ENCODE measurements around the gene THRB. TPM values are rescaled to one million over a fixed set of nuclear protein-coding genes. Genes with fewer than 3 reads are reported as not detected.

The THRB gene
- total RNA-seq, 2 donors from 2014 or later, result 6.7 to 6.9 TPM

DNA sequence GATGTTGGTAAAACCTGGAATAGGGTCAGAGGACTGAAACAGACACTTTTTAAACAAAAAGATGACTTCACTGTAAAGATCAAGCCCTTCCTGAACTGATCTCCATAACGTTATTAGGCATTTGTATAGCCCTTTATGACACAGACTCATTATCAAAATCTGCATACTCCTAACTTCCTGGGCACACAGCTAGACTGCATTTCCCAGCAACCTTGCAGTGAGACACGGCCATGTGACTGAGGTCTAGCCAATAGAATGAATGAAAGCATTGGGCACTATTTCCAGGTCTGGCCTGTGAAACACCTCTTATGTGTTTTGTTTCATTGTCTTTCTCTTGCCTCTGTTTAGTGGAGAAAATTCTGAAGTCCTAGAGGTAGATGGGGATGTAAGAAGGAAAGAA is 279.1 kb downstream of the THRB start:
- DNase-seq (no peak), ATAC-seq (no peak)
- Histone ChIP-seq H3K27me3 (no peaks in the 10 kb centered on the region), H3K9me3 (no peaks in the 10 kb centered on the region), H3K27ac (no peak overlapping the region), H3K36me3 (replicated peaks in 1 of 2; ENCODE audit: insufficient read depth in 1 of 2, low read depth in 2 of 2) (no peaks in the 10 kb centered on the region), H3K4me3 (no peak overlapping the region), H3K4me1 (peaks cover 20% of the 10 kb centered on the region)
- intact Hi-C loops (cut with DNase I), result no loop called here
- no peak for TF ChIP-seq POLR2A (IDR thresholded peaks at IDR 0.05)
- TF ChIP-seq, protein P1, sequence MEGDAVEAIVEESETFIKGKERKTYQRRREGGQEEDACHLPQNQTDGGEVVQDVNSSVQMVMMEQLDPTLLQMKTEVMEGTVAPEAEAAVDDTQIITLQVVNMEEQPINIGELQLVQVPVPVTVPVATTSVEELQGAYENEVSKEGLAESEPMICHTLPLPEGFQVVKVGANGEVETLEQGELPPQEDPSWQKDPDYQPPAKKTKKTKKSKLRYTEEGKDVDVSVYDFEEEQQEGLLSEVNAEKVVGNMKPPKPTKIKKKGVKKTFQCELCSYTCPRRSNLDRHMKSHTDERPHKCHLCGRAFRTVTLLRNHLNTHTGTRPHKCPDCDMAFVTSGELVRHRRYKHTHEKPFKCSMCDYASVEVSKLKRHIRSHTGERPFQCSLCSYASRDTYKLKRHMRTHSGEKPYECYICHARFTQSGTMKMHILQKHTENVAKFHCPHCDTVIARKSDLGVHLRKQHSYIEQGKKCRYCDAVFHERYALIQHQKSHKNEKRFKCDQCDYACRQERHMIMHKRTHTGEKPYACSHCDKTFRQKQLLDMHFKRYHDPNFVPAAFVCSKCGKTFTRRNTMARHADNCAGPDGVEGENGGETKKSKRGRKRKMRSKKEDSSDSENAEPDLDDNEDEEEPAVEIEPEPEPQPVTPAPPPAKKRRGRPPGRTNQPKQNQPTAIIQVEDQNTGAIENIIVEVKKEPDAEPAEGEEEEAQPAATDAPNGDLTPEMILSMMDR (IDR thresholded peaks at IDR 0.05), result no peak
- WGBS, 2 donors, result 66 to 75% methylated on average over 2 of the region's 2 CpGs

DNA sequence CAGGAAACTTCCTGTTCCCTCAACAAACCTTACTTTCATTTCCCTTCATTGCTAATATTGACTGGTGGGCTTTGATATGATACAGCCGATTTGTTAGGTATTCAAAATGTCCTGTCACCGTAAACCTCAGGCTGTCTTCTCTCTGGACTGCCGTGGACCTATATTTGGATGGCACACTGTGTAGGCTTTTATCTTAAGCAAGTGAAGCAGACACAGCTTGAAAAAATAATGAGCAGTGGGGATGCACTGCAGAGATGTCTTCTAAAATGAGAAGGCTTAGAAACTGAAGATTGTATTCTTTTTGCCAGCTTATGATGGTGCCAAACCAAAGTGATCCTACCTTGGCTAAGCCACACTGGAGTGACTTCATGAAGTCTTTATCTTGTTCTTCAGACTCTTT is 283.3 kb downstream of the THRB start:
- TF ChIP-seq POLR2A (IDR thresholded peaks at IDR 0.05), result no peak
- TF ChIP-seq, protein P1 (IDR thresholded peaks at IDR 0.05), result no peak
- no peaks in the 10 kb centered on the region for H3K9me3 ChIP-seq
- H3K27ac ChIP-seq, result no peak overlapping the region
- WGBS, 2 donors, result 75 to 91% methylated on average over 3 of the region's 3 CpGs
- no peak for ATAC-seq
- H3K4me3 ChIP-seq, result no peak overlapping the region
- intact Hi-C loops (cut with DNase I), result no loop called here
- H3K36me3 ChIP-seq (replicated peaks in 1 of 2; ENCODE audit: insufficient read depth in 1 of 2, low read depth in 2 of 2), result no peaks in the 10 kb centered on the region
- no peaks in the 10 kb centered on the region for H3K27me3 ChIP-seq
- no peak for DNase-seq
- H3K4me1 ChIP-seq, result peaks cover 20% of the 10 kb centered on the region

DNA sequence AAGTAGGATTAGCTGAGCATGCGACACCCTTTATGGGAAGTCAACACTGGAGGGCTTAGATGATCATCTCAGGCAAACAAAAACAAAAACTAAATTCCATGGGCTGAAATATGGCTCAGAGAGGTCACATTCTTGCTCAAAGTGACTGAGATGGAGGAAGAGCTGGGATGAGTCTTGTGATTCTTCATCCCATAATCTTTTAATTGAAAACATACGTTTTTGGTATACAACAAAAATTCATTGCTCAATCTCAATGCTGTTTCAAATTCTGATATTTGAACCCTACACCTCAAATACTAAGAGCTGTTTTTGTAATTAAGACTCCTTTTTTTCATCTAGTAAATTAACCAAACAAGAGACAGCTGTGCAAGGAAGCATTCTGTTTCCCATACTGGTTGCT is 292.6 kb downstream of the THRB start:
- TF ChIP-seq POLR2A (IDR thresholded peaks at IDR 0.05), result no peak
- TF ChIP-seq, protein P1 (IDR thresholded peaks at IDR 0.05), result no peak
- H3K27me3 ChIP-seq, result no peaks in the 10 kb centered on the region
- H3K36me3 ChIP-seq (replicated peaks in 1 of 2; ENCODE audit: insufficient read depth in 1 of 2, low read depth in 2 of 2), result no peaks in the 10 kb centered on the region
- ATAC-seq (no peak), DNase-seq (no peak)
- H3K4me3 ChIP-seq, result no peak overlapping the region
- intact Hi-C loops (cut with DNase I), result no loop called here
- H3K9me3 ChIP-seq, result no peaks in the 10 kb centered on the region
- peaks cover 4% of the 10 kb centered on the region for H3K4me1 ChIP-seq
- WGBS, 2 donors, result 81 to 82% methylated on average over 2 of the region's 2 CpGs
- H3K27ac ChIP-seq, result no peak overlapping the region

DNA sequence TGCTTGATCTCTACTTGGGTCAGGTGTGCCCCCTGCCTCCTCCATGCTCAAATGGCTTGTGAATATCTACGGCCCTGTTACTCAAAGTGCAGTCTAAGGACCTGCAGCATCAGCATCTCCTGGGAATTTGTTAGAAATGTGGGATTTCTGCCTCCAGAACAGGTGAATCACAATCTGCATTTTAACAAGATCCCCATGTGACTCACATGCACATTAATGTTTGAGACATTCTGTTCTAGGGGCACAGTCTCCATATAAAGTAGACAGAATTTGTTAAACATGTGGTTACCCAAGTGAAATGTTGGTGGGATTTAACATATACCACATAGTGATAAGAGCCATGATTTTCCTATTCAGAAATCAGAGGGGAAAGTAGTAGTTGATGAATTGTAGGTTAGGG is 293.3 kb downstream of the THRB start:
- Histone ChIP-seq H3K27ac (no peak overlapping the region), H3K9me3 (no peaks in the 10 kb centered on the region), H3K4me1 (peaks cover 4% of the 10 kb centered on the region), H3K36me3 (replicated peaks in 1 of 2; ENCODE audit: insufficient read depth in 1 of 2, low read depth in 2 of 2) (no peaks in the 10 kb centered on the region), H3K4me3 (no peak overlapping the region), H3K27me3 (no peaks in the 10 kb centered on the region)
- no peak for DNase-seq
- 94 to 100% methylated on average over 1 of the region's 1 CpG for WGBS, 2 donors
- intact Hi-C loops (cut with DNase I), result no loop called here
- no peak for ATAC-seq
- TF ChIP-seq POLR2A (IDR thresholded peaks at IDR 0.05), result no peak
- TF ChIP-seq, protein P1 (IDR thresholded peaks at IDR 0.05), result no peak

DNA sequence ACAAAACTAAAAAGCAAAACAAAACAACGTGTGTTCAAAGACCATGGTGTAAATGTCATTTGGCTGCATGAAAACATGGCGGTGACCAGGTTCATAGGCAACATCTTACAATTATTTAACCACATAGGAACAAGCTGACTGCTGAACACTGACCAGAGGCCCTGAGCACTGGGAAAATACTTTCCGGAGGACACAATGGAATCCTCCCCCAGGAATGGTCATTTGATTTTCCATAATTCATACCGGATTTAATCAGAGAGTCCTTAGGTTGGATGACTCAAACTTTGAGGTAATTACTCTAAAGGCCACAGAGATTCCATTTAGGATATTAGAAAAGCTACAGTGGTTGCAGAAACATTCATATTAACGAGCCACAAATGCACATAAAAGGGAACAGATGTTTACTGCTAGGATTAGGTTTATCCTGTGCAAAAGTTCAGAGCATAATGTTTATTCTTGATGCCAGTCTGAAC is 294.8 kb downstream of the THRB start:
- 74 to 85% methylated on average over 5 of the region's 5 CpGs for WGBS, 2 donors
- Histone ChIP-seq H3K9me3 (no peaks in the 10 kb centered on the region), H3K4me1 (peaks cover 4% of the 10 kb centered on the region), H3K27me3 (no peaks in the 10 kb centered on the region), H3K27ac (no peak overlapping the region), H3K36me3 (replicated peaks in 1 of 2; ENCODE audit: insufficient read depth in 1 of 2, low read depth in 2 of 2) (no peaks in the 10 kb centered on the region), H3K4me3 (no peak overlapping the region)
- TF ChIP-seq POLR2A (IDR thresholded peaks at IDR 0.05), result no peak
- TF ChIP-seq, protein P1 (IDR thresholded peaks at IDR 0.05), result no peak
- DNase-seq (no peak), ATAC-seq (no peak)
- intact Hi-C loops (cut with DNase I), result no loop called here
